Endodermal cell (in vitro differentiated cells): Measurements from ENCODE around the gene GOLGA1. TPM values are rescaled to one million over a fixed set of nuclear protein-coding genes. Genes with fewer than 3 reads are reported as not detected.

ENCODE experiments used
- DNase-seq: peaks from one replicate; pipeline ENCODE4 v3.0.0-alpha.2; 2017
- H3K27ac ChIP-seq: 2 replicates; pipeline ENCODE4 v1.5.1; 2013; ENCODE audit warnings: mild to moderate bottlenecking, low read depth, low read length, moderate library complexity
- H3K27me3 ChIP-seq: 2 replicates; pipeline ENCODE4 v1.6.1; 2013; ENCODE audit warnings: mild to moderate bottlenecking, low read length, moderate library complexity; ENCODE audit not compliant: insufficient read depth, control insufficient read depth, poor library complexity, severe bottlenecking
- H3K36me3 ChIP-seq: 2 replicates; pipeline ENCODE4 v1.7.0; 2013; ENCODE audit warnings: mild to moderate bottlenecking, low read length, moderate library complexity; ENCODE audit not compliant: control insufficient read depth, insufficient read depth
- H3K4me1 ChIP-seq: one replicate; pipeline ENCODE4 v1.7.0; 2013; ENCODE audit warnings: low read length; ENCODE audit not compliant: control insufficient read depth, insufficient read depth
- H3K4me3 ChIP-seq: 2 replicates; pipeline ENCODE4 v1.5.1; 2013; ENCODE audit warnings: mild to moderate bottlenecking, low read length, moderate library complexity
- H3K9ac ChIP-seq: 2 replicates; pipeline ENCODE4 v1.6.1; 2013; ENCODE audit warnings: mild to moderate bottlenecking, low read length, moderate library complexity; ENCODE audit not compliant: poor library complexity, severe bottlenecking; ENCODE audit errors: extremely low read depth
- H3K9me3 ChIP-seq: 2 replicates; pipeline ENCODE4 v1.6.1; 2013; ENCODE audit warnings: mild to moderate bottlenecking, low read length, moderate library complexity; ENCODE audit not compliant: control insufficient read depth
- H3K27ac Mint-ChIP-seq: 2 replicates; pipeline ENCODE4 v1.8.0; 2020; ENCODE audit warnings: mixed read lengths
- H3K27me3 Mint-ChIP-seq: 2 replicates; pipeline ENCODE4 v1.8.0; 2021; ENCODE audit warnings: mild to moderate bottlenecking, mixed read lengths; ENCODE audit not compliant: insufficient read depth
- H3K36me3 Mint-ChIP-seq: 2 replicates; pipeline ENCODE4 v1.8.0; 2020; ENCODE audit warnings: low read depth, mixed read lengths
- H3K4me1 Mint-ChIP-seq: 2 replicates; pipeline ENCODE4 v1.8.0; 2020; ENCODE audit warnings: mixed read lengths
- H3K4me3 Mint-ChIP-seq: 2 replicates; pipeline ENCODE4 v1.8.0; 2020; ENCODE audit warnings: mild to moderate bottlenecking, moderate library complexity, mixed read lengths
- H3K9me3 Mint-ChIP-seq: 2 replicates; pipeline ENCODE4 v1.8.0; 2020; ENCODE audit warnings: mild to moderate bottlenecking, mixed read lengths
- CTCF ChIP-seq: fragments of 200-600 bp; sonication (generic); conservative IDR thresholded peaks from 2 replicates; pipeline ENCODE4 v1.5.0; 2021; ENCODE audit warnings: antibody characterized with exemption, mild to moderate bottlenecking
- WGBS, 2 experiments: methylation state at CpG; one replicate each; pipeline versions ENCODE4 v1.1.5 to v1.1.7; 2013; ENCODE audit warnings: missing lambda C conversion rate in 2 of 2, mixed read lengths in 1 of 2; ENCODE audit not compliant: insufficient coverage in 1 of 2, insufficient read length in 1 of 2; 5-methylcytosine and 5-hydroxymethylcytosine counted together
- total RNA-seq, 2 donors: library from RNA; stranded (reverse); fragmentation: NEBNext Ultra II Directional in 1 of 2; extraction: Animal tissue kit (Norgen Biotek cat#: 25700) in 1 of 2; gene quantifications; 2 replicates in 1 of 2; 3 replicates in 1 of 2; pipeline ENCODE4 v1.2.1, GENCODE V29; 2021

The GOLGA1 gene
- total RNA-seq, 2 donors from 2014 or later, result 8.8 to 13.2 TPM

GRCh38 chr9:124954255-124954654 is 13.4 kb upstream of the GOLGA1 start:
- no peaks in the 10 kb centered on the region for H3K9me3 ChIP-seq
- no peak for DNase-seq
- H3K27me3 Mint-ChIP-seq, result no peaks in the 10 kb centered on the region
- WGBS, 2 experiments, result 89% methylated on average over 1 of the region's 1 CpG; no CpG with 5 or more reads in 1 of the 2 experiments
- no peak overlapping the region for H3K4me3 Mint-ChIP-seq
- H3K9ac ChIP-seq, result no peak overlapping the region
- peaks cover 14% of the 10 kb centered on the region for H3K36me3 ChIP-seq
- no peak overlapping the region for H3K27ac ChIP-seq
- no peak for TF ChIP-seq CTCF
- no peaks in the 10 kb centered on the region for H3K9me3 Mint-ChIP-seq
- H3K27ac Mint-ChIP-seq, result no peak overlapping the region
- H3K36me3 Mint-ChIP-seq, result peaks cover 19% of the 10 kb centered on the region
- H3K4me3 ChIP-seq, result no peak overlapping the region
- no peaks in the 10 kb centered on the region for H3K4me1 Mint-ChIP-seq
- H3K4me1 ChIP-seq, result no peaks in the 10 kb centered on the region
- H3K27me3 ChIP-seq, result no peaks in the 10 kb centered on the region

- no peak overlapping the region for H3K27ac ChIP-seq
- no peaks in the 10 kb centered on the region for H3K9me3 ChIP-seq
- H3K9ac ChIP-seq, result no peak overlapping the region
- no peak overlapping the region for H3K4me3 ChIP-seq
- WGBS, 2 experiments, result 92 to 100% methylated on average over 1 to 3 of the region's 3 CpGs
- Mint-ChIP-seq H3K9me3 (no peaks in the 10 kb centered on the region), H3K36me3 (peaks cover 18% of the 10 kb centered on the region), H3K27me3 (no peaks in the 10 kb centered on the region), H3K4me1 (no peaks in the 10 kb centered on the region), H3K4me3 (no peak overlapping the region), H3K27ac (no peak overlapping the region)
- no peak for TF ChIP-seq CTCF
- peaks cover 14% of the 10 kb centered on the region for H3K36me3 ChIP-seq
- no peaks in the 10 kb centered on the region for H3K4me1 ChIP-seq
- no peaks in the 10 kb centered on the region for H3K27me3 ChIP-seq
- DNase-seq, result no peak
These were observed 9.3 kb upstream of the GOLGA1 start for GRCh38 chr9:124950050-124950718.

- DNase-seq, result no peak
- Histone ChIP-seq H3K4me3 (no peak overlapping the region), H3K36me3 (peaks cover 14% of the 10 kb centered on the region), H3K9ac (no peak overlapping the region), H3K9me3 (no peaks in the 10 kb centered on the region), H3K27ac (no peak overlapping the region), H3K27me3 (no peaks in the 10 kb centered on the region), H3K4me1 (no peaks in the 10 kb centered on the region)
- 90 to 93% methylated on average over 2 of the region's 2 CpGs for WGBS, 2 experiments
- no peak overlapping the region for H3K27ac Mint-ChIP-seq
- no peaks in the 10 kb centered on the region for H3K9me3 Mint-ChIP-seq
- TF ChIP-seq CTCF, result no peak
- H3K4me3 Mint-ChIP-seq, result no peak overlapping the region
- H3K36me3 Mint-ChIP-seq, result peaks cover 14% of the 10 kb centered on the region
- H3K4me1 Mint-ChIP-seq, result no peaks in the 10 kb centered on the region
- no peaks in the 10 kb centered on the region for H3K27me3 Mint-ChIP-seq
These were observed 8.5 kb upstream of the GOLGA1 start for GRCh38 chr9:124949387-124949786.
